ENCODE measurements around the gene ZCCHC7. TPM values are rescaled to one million over a fixed set of nuclear protein-coding genes. Genes with fewer than 3 reads are reported as not detected.
"Not testable (repeated sequence)": the region's sequence is repeated elsewhere in the genome, so short reads cannot be mapped to it uniquely, and the experiment has no call there.

ZCCHC7 gene
- total RNA-seq, 2 experiments from 2014 or later = 22.3 to 24.5 TPM

GRCh38 chr9:37155601-37156000, 35.2 kb downstream of the ZCCHC7 start:
- no peak for ATAC-seq
- no peaks in the 10 kb centered on the region for H3K27me3 Mint-ChIP-seq (ENCODE audit: low read depth)
- no peak overlapping the region for H3K4me3 Mint-ChIP-seq
- ChIA-PET CTCF (interaction anchor here (1.1 kb wide), 1 partner anchor 9 kb away, joined by 3 read pairs; no protein-coding TSS in a partner anchor), POLR2A (no interaction called here)
- no peak overlapping the region for H3K27ac Mint-ChIP-seq
- peaks cover 7% of the 10 kb centered on the region for H3K4me1 Mint-ChIP-seq (ENCODE audit: low read depth)
- DNase-seq = no peak
- H3K9me3 Mint-ChIP-seq (ENCODE audit: insufficient read depth) = peaks cover 6% of the 10 kb centered on the region
- H3K36me3 Mint-ChIP-seq (ENCODE audit: low read depth) = peaks cover 47% of the 10 kb centered on the region

- H3K36me3 Mint-ChIP-seq (ENCODE audit: low read depth) = peaks cover 47% of the 10 kb centered on the region
- DNase-seq (no peak), ATAC-seq (no peak)
- H3K4me1 Mint-ChIP-seq (ENCODE audit: low read depth) = peaks cover 7% of the 10 kb centered on the region
- no peak overlapping the region for H3K27ac Mint-ChIP-seq
- POLR2A ChIA-PET = no interaction called here
- H3K4me3 Mint-ChIP-seq = no peak overlapping the region
- peaks cover 6% of the 10 kb centered on the region for H3K9me3 Mint-ChIP-seq (ENCODE audit: insufficient read depth)
- CTCF ChIA-PET = interaction anchor here (1.1 kb wide), 1 partner anchor 10 kb away, joined by 3 read pairs; no protein-coding TSS in a partner anchor
- H3K27me3 Mint-ChIP-seq (ENCODE audit: low read depth) = no peaks in the 10 kb centered on the region
Observed at GRCh38 chr9:37156205-37156604, 35.8 kb downstream of the ZCCHC7 start.

- no peak overlapping the region for H3K27ac Mint-ChIP-seq
- H3K27me3 Mint-ChIP-seq (ENCODE audit: low read depth) = no peaks in the 10 kb centered on the region
- DNase-seq = no peak
- POLR2A ChIA-PET = no interaction called here
- peaks cover 7% of the 10 kb centered on the region for H3K4me1 Mint-ChIP-seq (ENCODE audit: low read depth)
- peaks cover 50% of the 10 kb centered on the region for H3K36me3 Mint-ChIP-seq (ENCODE audit: low read depth)
- CTCF ChIA-PET = interaction anchor here (1.1 kb wide), 1 partner anchor 11 kb away, joined by 3 read pairs; no protein-coding TSS in a partner anchor
- H3K4me3 Mint-ChIP-seq = no peak overlapping the region
- peaks cover 6% of the 10 kb centered on the region for H3K9me3 Mint-ChIP-seq (ENCODE audit: insufficient read depth)
- no peak for ATAC-seq
Observed at GRCh38 chr9:37156781-37157356, 36.5 kb downstream of the ZCCHC7 start.

GRCh38 chr9:37157726-37158377, 37.5 kb downstream of the ZCCHC7 start:
- H3K27ac Mint-ChIP-seq = no peak overlapping the region
- POLR2A ChIA-PET = no interaction called here
- ATAC-seq = no peak

GRCh38 chr9:37163299-37163698, 42.9 kb downstream of the ZCCHC7 start:
- Mint-ChIP-seq H3K36me3 (ENCODE audit: low read depth) (peaks cover 36% of the 10 kb centered on the region), H3K4me3 (no peak overlapping the region), H3K9me3 (ENCODE audit: insufficient read depth) (no peaks in the 10 kb centered on the region), H3K27ac (no peak overlapping the region), H3K27me3 (ENCODE audit: low read depth) (no peaks in the 10 kb centered on the region), H3K4me1 (ENCODE audit: low read depth) (no peaks in the 10 kb centered on the region)
- ChIA-PET POLR2A (no interaction called here), CTCF (interaction anchor here (1.0 kb wide), 1 partner anchor 138 kb away, joined by 3 read pairs; no protein-coding TSS in a partner anchor)
- ATAC-seq (no peak), DNase-seq (no peak)

More at GRCh38 chr9:37157726-37158377, 37.5 kb downstream of the ZCCHC7 start:
- no peak overlapping the region for H3K4me3 Mint-ChIP-seq
- peaks cover 7% of the 10 kb centered on the region for H3K4me1 Mint-ChIP-seq (ENCODE audit: low read depth)
- CTCF ChIA-PET = no interaction called here
- no peaks in the 10 kb centered on the region for H3K27me3 Mint-ChIP-seq (ENCODE audit: low read depth)
- no peak for DNase-seq
- H3K9me3 Mint-ChIP-seq (ENCODE audit: insufficient read depth) = peaks cover 6% of the 10 kb centered on the region
- H3K36me3 Mint-ChIP-seq (ENCODE audit: low read depth) = peaks cover 44% of the 10 kb centered on the region

GRCh38 chr9:37164335-37164734, 44.0 kb downstream of the ZCCHC7 start:
- H3K4me3 Mint-ChIP-seq; ATAC-seq; H3K4me1 Mint-ChIP-seq (ENCODE audit: low read depth); H3K27ac Mint-ChIP-seq; H3K27me3 Mint-ChIP-seq (ENCODE audit: low read depth); H3K9me3 Mint-ChIP-seq (ENCODE audit: insufficient read depth); CTCF ChIA-PET; DNase-seq: not testable (repeated sequence)
- POLR2A ChIA-PET = interaction anchor here (0.6 kb wide), 1 partner anchor 53 kb away, joined by 4 read pairs; no protein-coding TSS in a partner anchor
- H3K36me3 Mint-ChIP-seq (ENCODE audit: low read depth) = peaks cover 44% of the 10 kb centered on the region

GRCh38 chr9:37165644-37166043, 45.3 kb downstream of the ZCCHC7 start:
- no peak for DNase-seq
- ChIA-PET CTCF (no interaction called here), POLR2A (no interaction called here)
- no peaks in the 10 kb centered on the region for H3K4me1 Mint-ChIP-seq (ENCODE audit: low read depth)
- no peak for ATAC-seq
- H3K36me3 Mint-ChIP-seq (ENCODE audit: low read depth) = peaks cover 42% of the 10 kb centered on the region
- no peaks in the 10 kb centered on the region for H3K27me3 Mint-ChIP-seq (ENCODE audit: low read depth)
- no peaks in the 10 kb centered on the region for H3K9me3 Mint-ChIP-seq (ENCODE audit: insufficient read depth)
- H3K4me3 Mint-ChIP-seq = no peak overlapping the region
- H3K27ac Mint-ChIP-seq = no peak overlapping the region

- ATAC-seq = no peak
- Mint-ChIP-seq H3K27me3 (ENCODE audit: low read depth) (no peaks in the 10 kb centered on the region), H3K4me3 (no peak overlapping the region), H3K4me1 (ENCODE audit: low read depth) (no peaks in the 10 kb centered on the region), H3K9me3 (ENCODE audit: insufficient read depth) (no peaks in the 10 kb centered on the region), H3K36me3 (ENCODE audit: low read depth) (peaks cover 45% of the 10 kb centered on the region), H3K27ac (no peak overlapping the region)
- ChIA-PET CTCF (no interaction called here), POLR2A (no interaction called here)
- no peak for DNase-seq
Observed at GRCh38 chr9:37167456-37168047, 47.2 kb downstream of the ZCCHC7 start.

- ATAC-seq = no peak
- Mint-ChIP-seq H3K4me3 (no peak overlapping the region), H3K4me1 (ENCODE audit: low read depth) (peaks cover 3% of the 10 kb centered on the region), H3K27ac (no peak overlapping the region), H3K27me3 (ENCODE audit: low read depth) (no peaks in the 10 kb centered on the region), H3K36me3 (ENCODE audit: low read depth) (peaks cover 43% of the 10 kb centered on the region), H3K9me3 (ENCODE audit: insufficient read depth) (no peaks in the 10 kb centered on the region)
- ChIA-PET POLR2A (no interaction called here), CTCF (no interaction called here)
- DNase-seq = no peak
Observed at GRCh38 chr9:37172557-37172956, 52.2 kb downstream of the ZCCHC7 start.

GRCh38 chr9:37174247-37174646, 53.9 kb downstream of the ZCCHC7 start:
- H3K4me1 Mint-ChIP-seq (ENCODE audit: low read depth) = peaks cover 6% of the 10 kb centered on the region
- no peak overlapping the region for H3K4me3 Mint-ChIP-seq
- H3K36me3 Mint-ChIP-seq (ENCODE audit: low read depth) = peaks cover 30% of the 10 kb centered on the region
- H3K9me3 Mint-ChIP-seq (ENCODE audit: insufficient read depth) = no peaks in the 10 kb centered on the region
- POLR2A ChIA-PET = no interaction called here
- no peak for ATAC-seq
- H3K27me3 Mint-ChIP-seq (ENCODE audit: low read depth) = no peaks in the 10 kb centered on the region
- CTCF ChIA-PET = interaction anchor here (0.7 kb wide), 1 partner anchor 665 kb away, joined by 3 read pairs; no protein-coding TSS in a partner anchor
- no peak for DNase-seq
- H3K27ac Mint-ChIP-seq = no peak overlapping the region

- ChIA-PET POLR2A (no interaction called here), CTCF (no interaction called here)
- H3K4me1 Mint-ChIP-seq (ENCODE audit: low read depth) = peaks cover 10% of the 10 kb centered on the region
- H3K4me3 Mint-ChIP-seq = no peak overlapping the region
- peaks cover 5% of the 10 kb centered on the region for H3K9me3 Mint-ChIP-seq (ENCODE audit: insufficient read depth)
- no peaks in the 10 kb centered on the region for H3K27me3 Mint-ChIP-seq (ENCODE audit: low read depth)
- H3K36me3 Mint-ChIP-seq (ENCODE audit: low read depth) = peaks cover 30% of the 10 kb centered on the region
- no peak for ATAC-seq
- DNase-seq = no peak
- no peak overlapping the region for H3K27ac Mint-ChIP-seq
Observed at GRCh38 chr9:37178742-37179141, 58.4 kb downstream of the ZCCHC7 start.

- peaks cover 7% of the 10 kb centered on the region for H3K9me3 Mint-ChIP-seq (ENCODE audit: insufficient read depth)
- POLR2A ChIA-PET = no interaction called here
Observed at GRCh38 chr9:37179576-37179975, 59.2 kb downstream of the ZCCHC7 start.

More at GRCh38 chr9:37179576-37179975, 59.2 kb downstream of the ZCCHC7 start:
- Mint-ChIP-seq H3K4me3 (no peak overlapping the region), H3K36me3 (ENCODE audit: low read depth) (peaks cover 39% of the 10 kb centered on the region), H3K4me1 (ENCODE audit: low read depth) (peaks cover 12% of the 10 kb centered on the region), H3K27ac (no peak overlapping the region), H3K27me3 (ENCODE audit: low read depth) (no peaks in the 10 kb centered on the region)
- DNase-seq = no peak
- no peak for ATAC-seq
- CTCF ChIA-PET = no interaction called here
